K562 (cell line): Measurements from ENCODE around the gene SETX. TPM values are rescaled to one million over a fixed set of nuclear protein-coding genes. Genes with fewer than 3 reads are reported as not detected.
A peak's percentile ranks its signal among the peaks of the same experiment; 100 is the strongest.

ENCODE experiments used
- BACH1 ChIP-seq: fragments of 200-800 bp; sonication (Bioruptor generic); IDR thresholded peaks from 2 replicates; pipeline ENCODE4 v1.6.1; 2016; ENCODE audit warnings: missing genetic modification characterization, missing compliant biosample characterization
- KDM1A ChIP-seq, 2 experiments: fragments of 450-650 bp; IDR thresholded peaks; 2 replicates each; pipeline ENCODE4 v1.6.1; 2016; ENCODE audit warnings: mild to moderate bottlenecking in 2 of 2
- PRMT5 ChIP-seq: sonication (generic); formaldehyde crosslinking; IDR thresholded peaks from 2 replicates; pipeline ENCODE4 v1.5.0; 2020; ENCODE audit warnings: missing genetic modification reagents
- RCOR1 ChIP-seq, 2 experiments: IDR thresholded peaks; 2 replicates each; pipeline ENCODE4 v1.6.1; 2012; ENCODE audit warnings: low read depth in 2 of 2, low read length in 2 of 2, borderline replicate concordance in 1 of 2, improper control_type of control experiment in 1 of 2
- STAG1 ChIP-seq: sonication (generic); formaldehyde crosslinking; IDR thresholded peaks from 2 replicates; pipeline ENCODE4 v1.5.0; 2020; ENCODE audit warnings: missing genetic modification reagents, borderline replicate concordance
- ZNF133 ChIP-seq: fragments of 250-450 bp; sonication (Bioruptor Pico); IDR thresholded peaks from 2 replicates; pipeline ENCODE4 v1.4.0; 2020; ENCODE audit warnings: mild to moderate bottlenecking
- polyA plus RNA-seq, 8 experiments: library from polyadenylated mRNA; depleted of rRNA in 4 of 8; stranded (reverse) in 5 of 8; unstranded in 3 of 8; fragments of >200 nt; fragmentation: Nextera tagmentation in 2 of 8; fragmentation: Illumina TruSeq in 1 of 8; extraction: Ambion mirVana in 2 of 8; extraction: Trizol in 1 of 8; gene quantifications; 2 replicates each; pipeline versions ENCODE4 v1.2.1 to v1.2.3, GENCODE V29; 2011 to 2014; ENCODE audit warnings: inconsistent platforms in 1 of 8, missing spikeins in 1 of 8
- total RNA-seq, 7 experiments: library from RNA; depleted of rRNA in 6 of 7; stranded (reverse); fragments of >200 nt in 6 of 7; fragmentation: Illumina TruSeq in 2 of 7; extraction: Trizol in 2 of 7; gene quantifications; 2 replicates each; pipeline versions ENCODE4 v1.2.1 to v1.2.3, GENCODE V29; 2011 to 2021; ENCODE audit warnings: low replicate concordance in 1 of 7
- TF ChIP-seq, protein P1 (sequence below): fragments of 450-650 bp; conservative IDR thresholded peaks from 2 replicates; pipeline ENCODE4 v1.6.1; 2016; ENCODE audit warnings: missing genetic modification characterization, low read depth, mild to moderate bottlenecking, control low read depth, missing compliant biosample characterization
- TF ChIP-seq, protein P2 (sequence below): fragments of 250-450 bp; sonication (Bioruptor Pico); IDR thresholded peaks from 2 replicates; pipeline ENCODE4 v1.8.0; 2022; ENCODE audit warnings: moderate library complexity, mild to moderate bottlenecking, inconsistent platforms
- TF ChIP-seq, protein P3 (sequence below), 3 experiments: IDR thresholded peaks in 2 of 3; conservative IDR thresholded peaks in 1 of 3; 2 replicates each; pipeline ENCODE4 v1.5.1; 2011 to 2012; ENCODE audit warnings: low read length in 3 of 3, mild to moderate bottlenecking in 3 of 3, control low read depth in 2 of 3, improper control_type of control experiment in 1 of 3, inconsistent platforms in 1 of 3, low read depth in 1 of 3, mixed read lengths in 1 of 3, moderate library complexity in 1 of 3; ENCODE audit not compliant: insufficient read depth in 2 of 3
- TF ChIP-seq, protein P4 (sequence below): sonication (generic); IDR thresholded peaks from 2 replicates; pipeline ENCODE4 v1.6.1; 2016
- TF ChIP-seq, protein P5 (sequence below): fragments of 250-450 bp; sonication (Bioruptor Pico); IDR thresholded peaks from 2 replicates; pipeline ENCODE4 v1.4.0; 2020
- TF ChIP-seq, protein P6 (sequence below): sonication (generic); formaldehyde crosslinking; IDR thresholded peaks from 2 replicates; pipeline ENCODE4 v1.8.1; 2023; ENCODE audit warnings: mild to moderate bottlenecking, missing genetic modification reagents

The SETX gene
- total and polyA plus RNA-seq, 9 of the 15 experiments (the other 6 are each of a cell fraction or from before 2014, with no cell fraction given) = 8.7 to 45.7 (median 28.7) TPM

DNA sequence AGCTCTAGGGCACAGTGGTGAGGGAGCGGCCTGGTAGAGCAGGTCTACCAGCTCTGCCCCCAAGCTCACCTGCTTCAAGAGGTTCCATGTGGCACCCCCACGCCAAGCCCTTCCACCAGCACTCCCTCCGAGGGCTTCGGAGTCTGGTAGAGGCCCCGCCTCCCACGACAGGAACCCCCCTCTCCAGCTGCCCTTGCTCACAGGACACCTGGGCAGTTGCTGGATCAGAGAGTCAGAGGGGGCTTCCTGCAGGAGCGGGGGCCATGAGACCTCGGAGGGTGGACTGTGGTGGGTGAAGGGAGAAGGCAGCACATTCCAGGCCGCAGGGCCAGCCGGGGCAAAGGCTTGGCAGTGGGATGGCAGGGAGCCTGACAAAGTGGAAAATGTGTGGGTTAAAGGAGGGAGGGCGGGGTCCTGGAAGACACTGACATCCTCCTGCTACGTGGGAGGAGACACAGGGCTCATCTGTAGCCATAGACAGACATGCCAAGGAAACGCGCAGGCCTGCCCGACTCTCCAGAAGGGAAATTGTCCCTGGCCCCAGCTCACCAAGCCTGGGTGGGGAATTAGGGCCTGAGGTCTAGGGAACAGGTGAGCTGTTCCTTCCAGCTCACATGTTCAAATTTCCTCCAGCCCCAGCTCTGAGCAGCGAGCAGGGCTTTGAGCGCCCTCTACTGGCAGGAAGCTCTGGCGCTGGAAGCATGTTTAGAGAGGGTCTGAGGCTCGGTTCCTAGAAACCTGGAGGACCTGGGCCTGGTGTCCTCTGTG is 118.7 kb downstream of the SETX start (continued):
- TF ChIP-seq, protein P1, sequence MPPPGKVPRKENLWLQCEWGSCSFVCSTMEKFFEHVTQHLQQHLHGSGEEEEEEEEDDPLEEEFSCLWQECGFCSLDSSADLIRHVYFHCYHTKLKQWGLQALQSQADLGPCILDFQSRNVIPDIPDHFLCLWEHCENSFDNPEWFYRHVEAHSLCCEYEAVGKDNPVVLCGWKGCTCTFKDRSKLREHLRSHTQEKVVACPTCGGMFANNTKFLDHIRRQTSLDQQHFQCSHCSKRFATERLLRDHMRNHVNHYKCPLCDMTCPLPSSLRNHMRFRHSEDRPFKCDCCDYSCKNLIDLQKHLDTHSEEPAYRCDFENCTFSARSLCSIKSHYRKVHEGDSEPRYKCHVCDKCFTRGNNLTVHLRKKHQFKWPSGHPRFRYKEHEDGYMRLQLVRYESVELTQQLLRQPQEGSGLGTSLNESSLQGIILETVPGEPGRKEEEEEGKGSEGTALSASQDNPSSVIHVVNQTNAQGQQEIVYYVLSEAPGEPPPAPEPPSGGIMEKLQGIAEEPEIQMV (tag) = no peak
- TF ChIP-seq ZNF133 (CRISPR knock-in tag) (no peak), BACH1 (tag) (no peak), KDM1A (IDR thresholded peaks at IDR 0.05) (no peak), STAG1 (peak; percentile 40; the same call in 1 of the 2 replicates), PRMT5 (CRISPR knock-in tag) (no peak), RCOR1 (IDR thresholded peaks at IDR 0.05; ENCODE audit: borderline replicate concordance in 1 of 2, low read depth in 2 of 2, low read length in 2 of 2) (0 out of 4 replicates have a peak, but pooled peaks of 1 of the 2 experiments have one; percentile 19)
- TF ChIP-seq, protein P2, sequence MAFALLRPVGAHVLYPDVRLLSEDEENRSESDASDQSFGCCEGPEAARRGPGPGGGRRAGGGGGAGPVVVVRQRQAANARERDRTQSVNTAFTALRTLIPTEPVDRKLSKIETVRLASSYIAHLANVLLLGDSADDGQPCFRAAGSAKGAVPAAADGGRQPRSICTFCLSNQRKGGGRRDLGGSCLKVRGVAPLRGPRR = no peak
- TF ChIP-seq, protein P3, sequence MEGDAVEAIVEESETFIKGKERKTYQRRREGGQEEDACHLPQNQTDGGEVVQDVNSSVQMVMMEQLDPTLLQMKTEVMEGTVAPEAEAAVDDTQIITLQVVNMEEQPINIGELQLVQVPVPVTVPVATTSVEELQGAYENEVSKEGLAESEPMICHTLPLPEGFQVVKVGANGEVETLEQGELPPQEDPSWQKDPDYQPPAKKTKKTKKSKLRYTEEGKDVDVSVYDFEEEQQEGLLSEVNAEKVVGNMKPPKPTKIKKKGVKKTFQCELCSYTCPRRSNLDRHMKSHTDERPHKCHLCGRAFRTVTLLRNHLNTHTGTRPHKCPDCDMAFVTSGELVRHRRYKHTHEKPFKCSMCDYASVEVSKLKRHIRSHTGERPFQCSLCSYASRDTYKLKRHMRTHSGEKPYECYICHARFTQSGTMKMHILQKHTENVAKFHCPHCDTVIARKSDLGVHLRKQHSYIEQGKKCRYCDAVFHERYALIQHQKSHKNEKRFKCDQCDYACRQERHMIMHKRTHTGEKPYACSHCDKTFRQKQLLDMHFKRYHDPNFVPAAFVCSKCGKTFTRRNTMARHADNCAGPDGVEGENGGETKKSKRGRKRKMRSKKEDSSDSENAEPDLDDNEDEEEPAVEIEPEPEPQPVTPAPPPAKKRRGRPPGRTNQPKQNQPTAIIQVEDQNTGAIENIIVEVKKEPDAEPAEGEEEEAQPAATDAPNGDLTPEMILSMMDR (IDR thresholded peaks at IDR 0.05 in 2 of 3, conservative IDR thresholded peaks at IDR 0.05 in 1 of 3; ENCODE audit: insufficient read depth in 2 of 3, low read depth in 1 of 3, low read length in 3 of 3) = peak; percentile 89 to 97 (median 95)
- TF ChIP-seq, protein P4, sequence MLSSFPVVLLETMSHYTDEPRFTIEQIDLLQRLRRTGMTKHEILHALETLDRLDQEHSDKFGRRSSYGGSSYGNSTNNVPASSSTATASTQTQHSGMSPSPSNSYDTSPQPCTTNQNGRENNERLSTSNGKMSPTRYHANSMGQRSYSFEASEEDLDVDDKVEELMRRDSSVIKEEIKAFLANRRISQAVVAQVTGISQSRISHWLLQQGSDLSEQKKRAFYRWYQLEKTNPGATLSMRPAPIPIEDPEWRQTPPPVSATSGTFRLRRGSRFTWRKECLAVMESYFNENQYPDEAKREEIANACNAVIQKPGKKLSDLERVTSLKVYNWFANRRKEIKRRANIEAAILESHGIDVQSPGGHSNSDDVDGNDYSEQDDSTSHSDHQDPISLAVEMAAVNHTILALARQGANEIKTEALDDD = no peak
- TF ChIP-seq, protein P5, sequence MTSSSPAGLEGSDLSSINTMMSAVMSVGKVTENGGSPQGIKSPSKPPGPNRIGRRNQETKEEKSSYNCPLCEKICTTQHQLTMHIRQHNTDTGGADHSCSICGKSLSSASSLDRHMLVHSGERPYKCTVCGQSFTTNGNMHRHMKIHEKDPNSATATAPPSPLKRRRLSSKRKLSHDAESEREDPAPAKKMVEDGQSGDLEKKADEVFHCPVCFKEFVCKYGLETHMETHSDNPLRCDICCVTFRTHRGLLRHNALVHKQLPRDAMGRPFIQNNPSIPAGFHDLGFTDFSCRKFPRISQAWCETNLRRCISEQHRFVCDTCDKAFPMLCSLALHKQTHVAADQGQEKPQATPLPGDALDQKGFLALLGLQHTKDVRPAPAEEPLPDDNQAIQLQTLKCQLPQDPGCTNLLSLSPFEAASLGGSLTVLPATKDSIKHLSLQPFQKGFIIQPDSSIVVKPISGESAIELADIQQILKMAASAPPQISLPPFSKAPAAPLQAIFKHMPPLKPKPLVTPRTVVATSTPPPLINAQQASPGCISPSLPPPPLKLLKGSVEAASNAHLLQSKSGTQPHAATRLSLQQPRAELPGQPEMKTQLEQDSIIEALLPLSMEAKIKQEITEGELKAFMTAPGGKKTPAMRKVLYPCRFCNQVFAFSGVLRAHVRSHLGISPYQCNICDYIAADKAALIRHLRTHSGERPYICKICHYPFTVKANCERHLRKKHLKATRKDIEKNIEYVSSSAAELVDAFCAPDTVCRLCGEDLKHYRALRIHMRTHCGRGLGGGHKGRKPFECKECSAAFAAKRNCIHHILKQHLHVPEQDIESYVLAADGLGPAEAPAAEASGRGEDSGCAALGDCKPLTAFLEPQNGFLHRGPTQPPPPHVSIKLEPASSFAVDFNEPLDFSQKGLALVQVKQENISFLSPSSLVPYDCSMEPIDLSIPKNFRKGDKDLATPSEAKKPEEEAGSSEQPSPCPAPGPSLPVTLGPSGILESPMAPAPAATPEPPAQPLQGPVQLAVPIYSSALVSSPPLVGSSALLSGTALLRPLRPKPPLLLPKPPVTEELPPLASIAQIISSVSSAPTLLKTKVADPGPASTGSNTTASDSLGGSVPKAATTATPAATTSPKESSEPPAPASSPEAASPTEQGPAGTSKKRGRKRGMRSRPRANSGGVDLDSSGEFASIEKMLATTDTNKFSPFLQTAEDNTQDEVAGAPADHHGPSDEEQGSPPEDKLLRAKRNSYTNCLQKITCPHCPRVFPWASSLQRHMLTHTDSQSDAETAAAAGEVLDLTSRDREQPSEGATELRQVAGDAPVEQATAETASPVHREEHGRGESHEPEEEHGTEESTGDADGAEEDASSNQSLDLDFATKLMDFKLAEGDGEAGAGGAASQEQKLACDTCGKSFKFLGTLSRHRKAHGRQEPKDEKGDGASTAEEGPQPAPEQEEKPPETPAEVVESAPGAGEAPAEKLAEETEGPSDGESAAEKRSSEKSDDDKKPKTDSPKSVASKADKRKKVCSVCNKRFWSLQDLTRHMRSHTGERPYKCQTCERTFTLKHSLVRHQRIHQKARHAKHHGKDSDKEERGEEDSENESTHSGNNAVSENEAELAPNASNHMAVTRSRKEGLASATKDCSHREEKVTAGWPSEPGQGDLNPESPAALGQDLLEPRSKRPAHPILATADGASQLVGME (CRISPR knock-in tag) = no peak
- TF ChIP-seq, protein P6, sequence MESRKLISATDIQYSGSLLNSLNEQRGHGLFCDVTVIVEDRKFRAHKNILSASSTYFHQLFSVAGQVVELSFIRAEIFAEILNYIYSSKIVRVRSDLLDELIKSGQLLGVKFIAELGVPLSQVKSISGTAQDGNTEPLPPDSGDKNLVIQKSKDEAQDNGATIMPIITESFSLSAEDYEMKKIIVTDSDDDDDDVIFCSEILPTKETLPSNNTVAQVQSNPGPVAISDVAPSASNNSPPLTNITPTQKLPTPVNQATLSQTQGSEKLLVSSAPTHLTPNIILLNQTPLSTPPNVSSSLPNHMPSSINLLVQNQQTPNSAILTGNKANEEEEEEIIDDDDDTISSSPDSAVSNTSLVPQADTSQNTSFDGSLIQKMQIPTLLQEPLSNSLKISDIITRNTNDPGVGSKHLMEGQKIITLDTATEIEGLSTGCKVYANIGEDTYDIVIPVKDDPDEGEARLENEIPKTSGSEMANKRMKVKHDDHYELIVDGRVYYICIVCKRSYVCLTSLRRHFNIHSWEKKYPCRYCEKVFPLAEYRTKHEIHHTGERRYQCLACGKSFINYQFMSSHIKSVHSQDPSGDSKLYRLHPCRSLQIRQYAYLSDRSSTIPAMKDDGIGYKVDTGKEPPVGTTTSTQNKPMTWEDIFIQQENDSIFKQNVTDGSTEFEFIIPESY (CRISPR knock-in tag) = no peak
